PFSK-1 (cell line): ENCODE measurements around the gene CBY1.

ENCODE experiments used
- FOXP2 ChIP-seq: optimal IDR thresholded peaks from 2 replicates; pipeline ENCODE3; 2011; ENCODE audit warnings: borderline replicate concordance, control low read depth, inconsistent platforms; ENCODE audit not compliant: insufficient read depth; ENCODE audit errors: extremely low read length, extremely low read depth
- POLR2AphosphoS5 ChIP-seq: IDR thresholded peaks from 2 replicates; pipeline ENCODE4 v1.6.1; 2012; ENCODE audit warnings: low read depth, mild to moderate bottlenecking, control low read depth, low read length, moderate library complexity
- REST ChIP-seq, 2 experiments: IDR thresholded peaks; 2 replicates each; pipeline versions ENCODE4 v1.6.1 to v1.8.0; 2011 to 2012; ENCODE audit warnings: low read depth in 2 of 2, low read length in 2 of 2, control low read depth in 1 of 2, inconsistent platforms in 1 of 2, mild to moderate bottlenecking in 1 of 2, moderate library complexity in 1 of 2; ENCODE audit not compliant: insufficient read depth in 1 of 2
- SIN3A ChIP-seq: IDR thresholded peaks from 2 replicates; pipeline ENCODE4 v1.6.1; 2012; ENCODE audit warnings: mild to moderate bottlenecking, low read length, moderate library complexity, borderline replicate concordance; ENCODE audit not compliant: insufficient read depth
- TAF1 ChIP-seq: IDR thresholded peaks from 2 replicates; pipeline ENCODE4 v1.6.1; 2012; ENCODE audit warnings: low read length, control low read depth, borderline replicate concordance; ENCODE audit not compliant: insufficient read depth

GRCh38 chr22:38710866-38711265, 54.4 kb downstream of the CBY1 start:
- TF ChIP-seq REST (IDR thresholded peaks at IDR 0.05; ENCODE audit: insufficient read depth in 1 of 2, low read depth in 2 of 2, low read length in 2 of 2) (no peak), SIN3A (no peak), TAF1 (no peak), POLR2AphosphoS5 (no peak), FOXP2 (no peak)
